Heart right ventricle (tissue), 16 donors: ENCODE measurements around the gene RNASE1. TPM values are rescaled to one million over a fixed set of nuclear protein-coding genes. Genes with fewer than 3 reads are reported as not detected.

ENCODE experiments used
- ATAC-seq, 8 donors: fragments of 200-7000 bp; cut with Tn5 transposase; one replicate each; pipeline ENCODE4 v1.9.1; 2020; ENCODE audit warnings: mild to moderate bottlenecking in 8 of 8, moderate library complexity in 8 of 8, moderate number of reproducible peaks in 1 of 8
- DNase-seq, 2 donors: peaks; one replicate each; pipeline ENCODE4 v3.0.0-alpha.2; 2020
- H3K27ac ChIP-seq, 10 donors: fragments of 200-600 bp; sonication (generic) in 2 of 10; one replicate each; pipeline versions ENCODE4 v1.5.0 to v1.8.0; 2020 to 2022; ENCODE audit warnings: mild to moderate bottlenecking in 3 of 10
- H3K27me3 ChIP-seq, 7 donors: fragments of 200-600 bp; one replicate each; pipeline ENCODE4 v1.8.0; 2021 to 2022; ENCODE audit warnings: mild to moderate bottlenecking in 2 of 7
- H3K36me3 ChIP-seq, 9 donors: fragments of 200-600 bp; sonication (generic) in 1 of 9; one replicate each; pipeline versions ENCODE4 v1.5.0 to v1.8.0; 2020 to 2022; ENCODE audit warnings: mild to moderate bottlenecking in 2 of 9
- H3K4me1 ChIP-seq, 9 donors: fragments of 200-600 bp; sonication (generic) in 1 of 9; one replicate each; pipeline versions ENCODE4 v1.5.0 to v1.8.0; 2020 to 2022; ENCODE audit warnings: mild to moderate bottlenecking in 4 of 9
- H3K4me3 ChIP-seq, 10 donors: fragments of 200-600 bp; sonication (generic) in 2 of 10; one replicate each; pipeline versions ENCODE4 v1.5.0 to v1.8.0; 2020 to 2022; ENCODE audit warnings: mild to moderate bottlenecking in 7 of 10, moderate library complexity in 2 of 10
- H3K9me3 ChIP-seq, 11 donors: fragments of 200-600 bp in 10 of 11; sonication (generic) in 2 of 11; one replicate each; pipeline versions ENCODE4 v1.5.0 to v1.8.0; 2013 to 2022; ENCODE audit warnings: mild to moderate bottlenecking in 2 of 11, control low read depth in 1 of 11, moderate library complexity in 1 of 11
- CTCF ChIP-seq, 9 donors: fragments of 200-600 bp; sonication (generic) in 2 of 9; IDR thresholded peaks; one replicate each; pipeline versions ENCODE4 v1.5.0 to v1.8.0; 2021 to 2022; ENCODE audit warnings: antibody characterized with exemption in 9 of 9, mild to moderate bottlenecking in 5 of 9, moderate library complexity in 1 of 9
- WGBS, 2 donors: extraction: QIAGEN DNeasy Blood & Tissue Kit; methylation state at CpG; one replicate each; pipeline ENCODE4 v1.1.7; 2013; ENCODE audit warnings: inconsistent platforms in 1 of 2; 5-methylcytosine and 5-hydroxymethylcytosine counted together
- intact Hi-C, 10 donors: fragments of 100-400 bp; cut with DNase I; formaldehyde crosslinking; loops; one replicate each; pipeline versions ENCODE4 v1.11.1 to v1.14.2; 2022
- polyA plus RNA-seq, 2 donors: library from polyadenylated mRNA; stranded (reverse); fragments of 200-250 nt; gene quantifications; one replicate each; pipeline ENCODE4 v1.2.3, GENCODE V29; 2013
- total RNA-seq, 10 donors: library from RNA; stranded (reverse); fragmentation: NEBNext Ultra II Directional in 3 of 10; extraction: Animal tissue kit (Norgen Biotek cat#: 25700) in 3 of 10; gene quantifications; one replicate each; pipeline versions ENCODE4 v1.2.1 to v1.2.4, GENCODE V29; 2021 to 2023
- donor health status: Arrhythmogenic right ventricular cardiomyopathy.
- donor health status: ischemic (EF 13 %, LVEDD 7.1; RV severe dilation, severe dysfunction).
- donor health status: healthy with polysubstance abuse.
- donor health status: DM: no; HTN: yes; CAD: no.
- donor health status: DM: no; HTN: no; CAD: no.
- donor health status: ischemic (EF 25% LVEDD 6.9; RV normal size, moderate dysfunction).
- donor health status: ischemic (EF 25% LVEDD 5.7; RV mildly dilated, moderate dysfunction).
- donor health status: healthy.
- donor health status: DM: yes; HTN: yes; CAD: no.
- donor health status: Ischemic cardiomyopathy.
- donor health status: ischemic (EF 35%, LVEDD 5.7; RV mildly dilated, moderate dysfunction).
- donor health status: nonischemic (EF 11% LVEDD 7.7; RV severe dilation, severe dysfunction).
- donor health status: DM: yes; HTN: yes; CAD: no.
- donor health status: PGD.
- donor health status: ischemic (EF 29% LVEDD 5.4; RV normal size, mild dysfunction).
- donor health status: nonischemic (EF 23%, LVEDD 6.1; RV moderate dilation, normal function).

RNASE1 gene
- total and polyA plus RNA-seq, 12 donors = 92.1 to 490 (median 180) TPM

GRCh38 chr14:20791187-20791586, 11.5 kb downstream of the RNASE1 start:
- no peak for DNase-seq
- Histone ChIP-seq H3K27ac (peak overlapping the region in 3 of 10 donors; percentile 2 to 70 (median 28)), H3K4me3 (no peak overlapping the region), H3K4me1 (peaks cover 0 to 43% (median 11%) of the 10 kb centered on the region in 9 donors), H3K9me3 (no peaks in the 10 kb centered on the region), H3K27me3 (no peaks in the 10 kb centered on the region), H3K36me3 (no peaks in the 10 kb centered on the region)
- 65 to 72% methylated on average over 7 of the region's 7 CpGs for whole genome bisulfite sequencing, 2 donors
- ATAC-seq = no peak
- intact Hi-C loops = loop anchor here in 1 of 10 donors (1.0 kb wide), 1 partner anchor 26 kb away; no protein-coding TSS in a partner anchor
- no peak for TF ChIP-seq CTCF (IDR thresholded peaks at IDR 0.05)

GRCh38 chr14:20790464-20791116, 12.1 kb downstream of the RNASE1 start:
- H3K36me3 ChIP-seq = no peaks in the 10 kb centered on the region
- H3K4me1 ChIP-seq = peaks cover 0 to 43% (median 11%) of the 10 kb centered on the region in 9 donors
- no peak for TF ChIP-seq CTCF (IDR thresholded peaks at IDR 0.05)
- H3K9me3 ChIP-seq = no peaks in the 10 kb centered on the region
- intact Hi-C loops = loop anchor here in 1 of 10 donors (1.0 kb wide), 1 partner anchor 27 kb away; no protein-coding TSS in a partner anchor
- no peak for DNase-seq
- WGBS, 2 donors = 83 to 88% methylated on average over 13 of the region's 13 CpGs
- H3K27me3 ChIP-seq = no peaks in the 10 kb centered on the region
- no peak overlapping the region for H3K4me3 ChIP-seq
- ATAC-seq = no peak
- peak overlapping the region in 5 of 10 donors; percentile 2 to 70 (median 64) for H3K27ac ChIP-seq

GRCh38 chr14:20789230-20789813, 13.3 kb downstream of the RNASE1 start:
- peak in 5 of 8 donors; percentile 49 to 79 (median 58) for ATAC-seq

GRCh38 chr14:20787025-20787424, 15.6 kb downstream of the RNASE1 start:
- Histone ChIP-seq H3K27me3 (no peaks in the 10 kb centered on the region), H3K36me3 (no peaks in the 10 kb centered on the region), H3K4me1 (peaks cover 0 to 47% (median 20%) of the 10 kb centered on the region in 9 donors), H3K27ac (no peak overlapping the region), H3K9me3 (no peaks in the 10 kb centered on the region), H3K4me3 (no peak overlapping the region)
- intact Hi-C loops = no loop called here
- ATAC-seq (no peak), DNase-seq (no peak)
- 79 to 82% methylated on average over 4 of the region's 4 CpGs for WGBS, 2 donors
- TF ChIP-seq CTCF (IDR thresholded peaks at IDR 0.05) = no peak

More at GRCh38 chr14:20789230-20789813, 13.3 kb downstream of the RNASE1 start:
- no peak for TF ChIP-seq CTCF (IDR thresholded peaks at IDR 0.05)
- Histone ChIP-seq H3K36me3 (no peaks in the 10 kb centered on the region), H3K27ac (peak overlapping the region in 7 of 10 donors; percentile 20 to 70 (median 45)), H3K9me3 (no peaks in the 10 kb centered on the region), H3K27me3 (no peaks in the 10 kb centered on the region), H3K4me1 (peaks cover 0 to 36% (median 11%) of the 10 kb centered on the region in 9 donors), H3K4me3 (no peak overlapping the region)
- 44 to 61% methylated on average over 3 of the region's 3 CpGs for WGBS, 2 donors
- DNase-seq = peak in 1 of 2 donors; percentile 11
- intact Hi-C loops = no loop called here
